HepG2 (cell line): ENCODE data around the gene PTPRM. TPM values are rescaled to one million over a fixed set of nuclear protein-coding genes. Genes with fewer than 3 reads are reported as not detected.

Experiments
- ATAC-seq: fragments of 200-7000 bp; cut with Tn5 transposase; 3 replicates; pipeline ENCODE4 v1.9.1; 2020; ENCODE audit warnings: mild to moderate bottlenecking, moderate library complexity
- BruUV-seq: library from RNA; stranded (reverse); fragments of 400-500 nt; replicated peaks from 2 replicates; lab custom pipeline; 2021; lab: Mats Ljungman, UMichigan
- CTCF ChIA-PET: fragments of 300-600 bp; formaldehyde crosslinking; extraction: SDS; loops from one replicate; lab custom pipeline; 2021; ENCODE audit warnings: low total read pairs, inconsistent platforms, low intra/inter-chr PET ratio; lab: Yijun Ruan, JAX
- POLR2A ChIA-PET: fragments of 350-600 bp; sonication (Branson Sonifier 250); formaldehyde crosslinking; loops from one replicate; lab custom pipeline; 2020; ENCODE audit warnings: antibody characterized with exemption, inconsistent platforms; lab: Yijun Ruan, JAX
- DNase-seq: peaks from one replicate; pipeline ENCODE4 v3.0.0-alpha.2; 2015; ENCODE audit warnings: low spot score
- FAIRE-seq: peaks from 3 replicates; lab custom pipeline; 2011; peaks lifted over from hg19 to GRCh38; lab: Jason Lieb, UNC
- H2AFZ ChIP-seq: one replicate; pipeline ENCODE4 v1.6.1; 2011; ENCODE audit warnings: low read length, inconsistent platforms
- H3K27ac ChIP-seq: fragments of 300-600 bp; 3 replicates; pipeline ENCODE4 v1.8.0; 2011; ENCODE audit warnings: mixed run types, mild to moderate bottlenecking, mixed read lengths, low read length, inconsistent platforms; ENCODE audit not compliant: insufficient read depth; ENCODE audit errors: extremely low read length
- H3K27me3 ChIP-seq, 2 experiments: fragments of 200-600 bp in 1 of 2; 2 replicates in 1 of 2; 3 replicates in 1 of 2; pipeline versions ENCODE4 v1.6.0 to v1.8.0; 2011; ENCODE audit warnings: low read length in 2 of 2, mild to moderate bottlenecking in 2 of 2, moderate library complexity in 2 of 2, inconsistent platforms in 1 of 2; ENCODE audit not compliant: insufficient read depth in 2 of 2, control insufficient read depth in 1 of 2
- H3K36me3 ChIP-seq, 2 experiments: fragments of 200-600 bp in 1 of 2; replicated peaks in 1 of 2; 2 replicates in 1 of 2; 3 replicates in 1 of 2; pipeline versions ENCODE4 v1.5.1 to v1.8.0; 2011; ENCODE audit warnings: low read length in 2 of 2, inconsistent platforms in 1 of 2; ENCODE audit not compliant: insufficient read depth in 2 of 2, control insufficient read depth in 1 of 2
- H3K4me1 ChIP-seq: 2 replicates; pipeline ENCODE4 v1.5.1; 2012; ENCODE audit warnings: low read length, inconsistent platforms; ENCODE audit not compliant: insufficient read depth
- H3K4me2 ChIP-seq: 2 replicates; pipeline ENCODE4 v1.6.0; 2011; ENCODE audit warnings: low read depth, low read length, inconsistent platforms
- H3K4me3 ChIP-seq, 3 experiments: fragments of 200-600 bp in 1 of 3; sonication (generic), shearing (Covaris generic) in 1 of 3; replicated peaks in 1 of 3; 2 replicates each; pipeline ENCODE4 v1.5.1; 2011 to 2016; ENCODE audit warnings: low read length in 3 of 3, inconsistent platforms in 2 of 3, low read depth in 2 of 3, mild to moderate bottlenecking in 2 of 3, control low read depth in 1 of 3, mixed read lengths in 1 of 3; ENCODE audit not compliant: insufficient read depth in 1 of 3
- H3K79me2 ChIP-seq: one replicate; pipeline ENCODE4 v1.6.1; 2011; ENCODE audit warnings: low read length, inconsistent platforms; ENCODE audit not compliant: insufficient read depth
- H3K9ac ChIP-seq: 2 replicates; pipeline ENCODE4 v1.6.0; 2011; ENCODE audit warnings: mild to moderate bottlenecking, low read depth, low read length, inconsistent platforms; ENCODE audit not compliant: insufficient read depth
- H3K9me3 ChIP-seq: 2 replicates; pipeline ENCODE4 v1.5.1; 2012; ENCODE audit warnings: mild to moderate bottlenecking, low read length
- H4K20me1 ChIP-seq: 2 replicates; pipeline ENCODE4 v1.6.0; 2011; ENCODE audit warnings: inconsistent platforms, mild to moderate bottlenecking, low read length, moderate library complexity; ENCODE audit not compliant: insufficient read depth
- HES4 ChIP-seq: sonication (generic); formaldehyde crosslinking; IDR thresholded peaks from 2 replicates; pipeline ENCODE4 v1.9.0; 2021; ENCODE audit warnings: mild to moderate bottlenecking, missing genetic modification reagents, borderline replicate concordance
- PATZ1 ChIP-seq: sonication (generic); formaldehyde crosslinking; IDR thresholded peaks from 2 replicates; pipeline ENCODE4 v1.4.0; 2020; ENCODE audit warnings: missing genetic modification reagents
- PCBP2 ChIP-seq: fragments of 200-400 bp; formaldehyde crosslinking; optimal IDR thresholded peaks from 2 replicates; pipeline ENCODE3; 2018; ENCODE audit warnings: low read length, low read depth; ENCODE audit not compliant: poor library complexity, severe bottlenecking
- ZC3H4 ChIP-seq: sonication (generic); formaldehyde crosslinking; IDR thresholded peaks from 2 replicates; pipeline ENCODE4 v1.4.0; 2020; ENCODE audit warnings: missing genetic modification reagents, borderline replicate concordance
- ZNF142 ChIP-seq: sonication (generic); formaldehyde crosslinking; IDR thresholded peaks from 2 replicates; pipeline ENCODE4 v1.4.0; 2020; ENCODE audit warnings: missing genetic modification reagents
- ZNF24 ChIP-seq: fragments of 450-650 bp; IDR thresholded peaks from 2 replicates; pipeline ENCODE4 v1.6.1; 2017; ENCODE audit warnings: antibody characterized with exemption, mild to moderate bottlenecking
- ZNF784 ChIP-seq: sonication (generic); formaldehyde crosslinking; IDR thresholded peaks from 2 replicates; pipeline ENCODE4 v1.5.1; 2020; ENCODE audit warnings: missing genetic modification reagents, mild to moderate bottlenecking, borderline replicate concordance
- WGBS: methylation state at CpG from one replicate; pipeline ENCODE4 v1.1.6; 2017; ENCODE audit warnings: low lambda C conversion rate; 5-methylcytosine and 5-hydroxymethylcytosine counted together
- in situ Hi-C: cut with HindIII; loops from 2 replicates; pipeline ENCODE4 v1.10.0; 2017; ENCODE audit warnings: low pct_unique_long_range_greater_than_20kb; ENCODE audit not compliant: extremely low pct_ligation_motif_present
- intact Hi-C: fragments of 100-400 bp; cut with micrococcal nuclease; formaldehyde crosslinking; loops from one replicate; pipeline ENCODE4 v1.10.0; 2022; ENCODE audit not compliant: unreplicated experiment
- polyA plus RNA-seq, 8 experiments: library from polyadenylated mRNA; depleted of rRNA in 3 of 8; stranded (reverse) in 7 of 8; unstranded in 1 of 8; fragments of >200 nt; fragmentation: Illumina TruSeq in 4 of 8; extraction: Trizol in 4 of 8; gene quantifications; 2 replicates each; pipeline versions ENCODE4 v1.2.1 to v1.2.3, GENCODE V29; 2011 to 2016; ENCODE audit warnings: low read depth in 4 of 8, missing spikeins in 1 of 8, mixed read lengths in 1 of 8; ENCODE audit not compliant: insufficient read depth in 1 of 8
- total RNA-seq, 5 experiments: library from RNA; depleted of rRNA; stranded (reverse); fragments of >200 nt; fragmentation: Illumina TruSeq; extraction: Trizol; gene quantifications; 2 replicates each; pipeline ENCODE4 v1.2.3, GENCODE V29; 2016; ENCODE audit warnings: low read depth in 1 of 5

Gene PTPRM
- total and polyA plus RNA-seq, 2 of the 13 experiments (the other 11 are each of a cell fraction or from before 2014, with no cell fraction given): 12.6 to 108 TPM

GRCh38 chr18:7677001-7677400, 109.9 kb downstream of the PTPRM start:
- no peak overlapping the region for H3K9ac ChIP-seq
- POLR2A ChIA-PET: no interaction called here
- TF ChIP-seq HES4 (CRISPR knock-in tag): no peak
- no peak for TF ChIP-seq ZNF142 (CRISPR knock-in tag)
- no peak for TF ChIP-seq PATZ1 (CRISPR knock-in tag)
- no peak for TF ChIP-seq PCBP2
- TF ChIP-seq ZC3H4 (CRISPR knock-in tag): no peak
- TF ChIP-seq ZNF784 (CRISPR knock-in tag): no peak
- no peak for TF ChIP-seq ZNF24
- in situ Hi-C loops (no loop called here), intact Hi-C loops (no loop called here)
- H3K4me3 ChIP-seq: no peak overlapping the region
- no peak overlapping the region for H3K4me2 ChIP-seq
- no peaks in the 10 kb centered on the region for H3K4me1 ChIP-seq
- no peaks in the 10 kb centered on the region for H3K9me3 ChIP-seq
- ATAC-seq (no peak), FAIRE-seq (no peak), DNase-seq (no peak)
- H3K36me3 ChIP-seq: no peaks in the 10 kb centered on the region
- H3K27ac ChIP-seq: no peak overlapping the region
- 95% methylated on average over 4 of the region's 4 CpGs for WGBS
- H4K20me1 ChIP-seq: no peaks in the 10 kb centered on the region
- CTCF ChIA-PET: no interaction called here
- H2AFZ ChIP-seq: no peak overlapping the region
- H3K79me2 ChIP-seq: no peaks in the 10 kb centered on the region
- BruUV-seq: no TSS peak
- H3K27me3 ChIP-seq: no peaks in the 10 kb centered on the region
